ENCODE measurements around the gene ZFC3H1.
A peak's percentile ranks its signal among the peaks of the same experiment; 100 is the strongest.

Gene ZFC3H1

DNA sequence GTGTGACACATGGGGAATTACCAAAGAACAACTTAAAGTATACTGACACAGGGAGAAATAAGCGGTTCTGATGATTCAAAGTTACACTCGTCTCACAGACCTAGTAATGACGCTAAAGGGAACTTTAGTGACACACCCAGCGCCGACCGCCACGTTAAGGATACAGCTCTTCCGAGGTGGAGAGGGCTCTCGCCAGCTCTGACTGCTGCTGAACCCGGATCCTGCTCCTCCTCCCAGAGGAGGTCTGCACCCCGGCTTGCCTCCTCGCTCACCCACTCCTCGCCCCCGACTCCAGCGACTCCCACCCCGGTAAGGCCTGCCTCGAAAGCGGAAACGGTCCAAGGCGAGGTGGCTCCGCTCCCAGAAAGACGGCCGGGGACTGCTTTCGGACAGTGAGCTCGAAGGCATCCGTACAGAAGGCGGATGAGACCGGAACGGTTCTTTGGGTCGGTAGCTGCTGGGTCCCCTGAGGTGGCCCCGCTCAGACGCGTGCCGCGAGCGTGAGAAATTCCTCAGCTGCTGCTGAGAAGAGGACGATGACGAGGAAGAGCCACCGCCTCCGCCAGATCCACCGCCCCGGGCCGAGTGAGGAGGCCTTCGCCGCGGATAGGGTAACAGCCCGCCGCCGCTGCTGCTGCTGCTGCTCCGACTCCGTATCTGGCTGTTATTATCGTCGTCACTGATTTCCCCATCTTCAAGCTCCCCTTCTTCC, 643 bp downstream of the ZFC3H1 start:
- TF ChIP-seq, protein P1, sequence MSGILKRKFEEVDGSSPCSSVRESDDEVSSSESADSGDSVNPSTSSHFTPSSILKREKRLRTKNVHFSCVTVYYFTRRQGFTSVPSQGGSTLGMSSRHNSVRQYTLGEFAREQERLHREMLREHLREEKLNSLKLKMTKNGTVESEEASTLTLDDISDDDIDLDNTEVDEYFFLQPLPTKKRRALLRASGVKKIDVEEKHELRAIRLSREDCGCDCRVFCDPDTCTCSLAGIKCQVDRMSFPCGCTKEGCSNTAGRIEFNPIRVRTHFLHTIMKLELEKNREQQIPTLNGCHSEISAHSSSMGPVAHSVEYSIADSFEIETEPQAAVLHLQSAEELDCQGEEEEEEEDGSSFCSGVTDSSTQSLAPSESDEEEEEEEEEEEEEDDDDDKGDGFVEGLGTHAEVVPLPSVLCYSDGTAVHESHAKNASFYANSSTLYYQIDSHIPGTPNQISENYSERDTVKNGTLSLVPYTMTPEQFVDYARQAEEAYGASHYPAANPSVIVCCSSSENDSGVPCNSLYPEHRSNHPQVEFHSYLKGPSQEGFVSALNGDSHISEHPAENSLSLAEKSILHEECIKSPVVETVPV (CRISPR knock-in tag; IDR thresholded peaks at IDR 0.05): no peak
- TF ChIP-seq, protein P2, sequence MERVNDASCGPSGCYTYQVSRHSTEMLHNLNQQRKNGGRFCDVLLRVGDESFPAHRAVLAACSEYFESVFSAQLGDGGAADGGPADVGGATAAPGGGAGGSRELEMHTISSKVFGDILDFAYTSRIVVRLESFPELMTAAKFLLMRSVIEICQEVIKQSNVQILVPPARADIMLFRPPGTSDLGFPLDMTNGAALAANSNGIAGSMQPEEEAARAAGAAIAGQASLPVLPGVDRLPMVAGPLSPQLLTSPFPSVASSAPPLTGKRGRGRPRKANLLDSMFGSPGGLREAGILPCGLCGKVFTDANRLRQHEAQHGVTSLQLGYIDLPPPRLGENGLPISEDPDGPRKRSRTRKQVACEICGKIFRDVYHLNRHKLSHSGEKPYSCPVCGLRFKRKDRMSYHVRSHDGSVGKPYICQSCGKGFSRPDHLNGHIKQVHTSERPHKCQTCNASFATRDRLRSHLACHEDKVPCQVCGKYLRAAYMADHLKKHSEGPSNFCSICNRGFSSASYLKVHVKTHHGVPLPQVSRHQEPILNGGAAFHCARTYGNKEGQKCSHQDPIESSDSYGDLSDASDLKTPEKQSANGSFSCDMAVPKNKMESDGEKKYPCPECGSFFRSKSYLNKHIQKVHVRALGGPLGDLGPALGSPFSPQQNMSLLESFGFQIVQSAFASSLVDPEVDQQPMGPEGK (CRISPR knock-in tag; IDR thresholded peaks at IDR 0.05; ENCODE audit: borderline replicate concordance): no peak
- TF ChIP-seq SNAI2 (CRISPR knock-in tag; IDR thresholded peaks at IDR 0.05) (no peak), CSDC2 (CRISPR knock-in tag; IDR thresholded peaks at IDR 0.05) (0 out of 2 replicates have a peak, but pooled peaks have one; percentile 63)
- ATAC-seq: peak; percentile 43

DNA sequence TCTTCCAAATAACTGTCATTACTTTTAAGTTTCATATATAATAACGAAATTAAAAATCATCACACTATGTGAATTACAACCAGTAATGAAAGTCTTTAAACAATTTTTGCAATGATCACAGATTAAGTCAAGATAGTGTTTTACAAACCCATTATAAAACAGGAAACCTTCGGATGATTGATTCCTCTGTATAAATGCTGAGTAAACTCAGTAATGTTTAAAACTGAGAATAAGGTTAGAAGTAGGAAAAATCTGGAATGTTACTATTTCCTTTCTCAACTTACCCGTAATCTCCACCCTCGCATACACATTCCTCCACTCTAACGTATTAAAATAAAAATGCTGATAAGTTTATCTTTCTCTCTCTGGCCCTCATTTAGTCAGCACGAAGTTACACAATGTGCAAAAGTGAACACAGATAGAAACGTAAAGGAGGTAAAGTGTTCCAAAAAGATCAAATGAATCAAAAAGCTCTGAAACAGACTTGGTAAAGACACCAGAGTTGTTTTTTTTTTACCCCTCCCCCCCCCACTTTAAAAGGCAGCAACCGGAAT, 1.6 kb downstream of the ZFC3H1 start:
- ATAC-seq: no peak
- no peak for TF ChIP-seq ESRRG (CRISPR knock-in tag; IDR thresholded peaks at IDR 0.05)
- no peak for TF ChIP-seq ARNTL (CRISPR knock-in tag; IDR thresholded peaks at IDR 0.05; ENCODE audit: borderline replicate concordance, low read depth)
- no peak for TF ChIP-seq ZFP3 (CRISPR knock-in tag; IDR thresholded peaks at IDR 0.05)
- no peak for TF ChIP-seq TOX (CRISPR knock-in tag; IDR thresholded peaks at IDR 0.05; ENCODE audit: borderline replicate concordance)
- TF ChIP-seq GLIS3 (CRISPR knock-in tag; IDR thresholded peaks at IDR 0.05): no peak
- TF ChIP-seq, protein P3, sequence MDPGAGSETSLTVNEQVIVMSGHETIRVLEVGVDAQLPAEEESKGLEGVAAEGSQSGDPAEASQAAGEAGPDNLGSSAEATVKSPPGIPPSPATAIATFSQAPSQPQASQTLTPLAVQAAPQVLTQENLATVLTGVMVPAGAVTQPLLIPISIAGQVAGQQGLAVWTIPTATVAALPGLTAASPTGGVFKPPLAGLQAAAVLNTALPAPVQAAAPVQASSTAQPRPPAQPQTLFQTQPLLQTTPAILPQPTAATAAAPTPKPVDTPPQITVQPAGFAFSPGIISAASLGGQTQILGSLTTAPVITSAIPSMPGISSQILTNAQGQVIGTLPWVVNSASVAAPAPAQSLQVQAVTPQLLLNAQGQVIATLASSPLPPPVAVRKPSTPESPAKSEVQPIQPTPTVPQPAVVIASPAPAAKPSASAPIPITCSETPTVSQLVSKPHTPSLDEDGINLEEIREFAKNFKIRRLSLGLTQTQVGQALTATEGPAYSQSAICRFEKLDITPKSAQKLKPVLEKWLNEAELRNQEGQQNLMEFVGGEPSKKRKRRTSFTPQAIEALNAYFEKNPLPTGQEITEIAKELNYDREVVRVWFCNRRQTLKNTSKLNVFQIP (CRISPR knock-in tag; IDR thresholded peaks at IDR 0.05; ENCODE audit: borderline replicate concordance, low read depth): no peak
- no peak for TF ChIP-seq OSR1 (CRISPR knock-in tag; IDR thresholded peaks at IDR 0.05)
- no peak for TF ChIP-seq ZC3H10 (CRISPR knock-in tag; IDR thresholded peaks at IDR 0.05)
- TF ChIP-seq ISL1 (CRISPR knock-in tag; IDR thresholded peaks at IDR 0.05): no peak
- TF ChIP-seq, protein P1 (CRISPR knock-in tag; IDR thresholded peaks at IDR 0.05): no peak
- TF ChIP-seq, protein P4, sequence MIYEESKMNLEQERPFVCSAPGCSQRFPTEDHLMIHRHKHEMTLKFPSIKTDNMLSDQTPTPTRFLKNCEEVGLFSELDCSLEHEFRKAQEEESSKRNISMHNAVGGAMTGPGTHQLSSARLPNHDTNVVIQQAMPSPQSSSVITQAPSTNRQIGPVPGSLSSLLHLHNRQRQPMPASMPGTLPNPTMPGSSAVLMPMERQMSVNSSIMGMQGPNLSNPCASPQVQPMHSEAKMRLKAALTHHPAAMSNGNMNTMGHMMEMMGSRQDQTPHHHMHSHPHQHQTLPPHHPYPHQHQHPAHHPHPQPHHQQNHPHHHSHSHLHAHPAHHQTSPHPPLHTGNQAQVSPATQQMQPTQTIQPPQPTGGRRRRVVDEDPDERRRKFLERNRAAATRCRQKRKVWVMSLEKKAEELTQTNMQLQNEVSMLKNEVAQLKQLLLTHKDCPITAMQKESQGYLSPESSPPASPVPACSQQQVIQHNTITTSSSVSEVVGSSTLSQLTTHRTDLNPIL (CRISPR knock-in tag; IDR thresholded peaks at IDR 0.05; ENCODE audit: low read depth): no peak
- no peak for TF ChIP-seq ZFP30 (CRISPR knock-in tag; IDR thresholded peaks at IDR 0.05)
- TF ChIP-seq, protein P2 (CRISPR knock-in tag; IDR thresholded peaks at IDR 0.05; ENCODE audit: borderline replicate concordance): no peak
- TF ChIP-seq ZNF70 (CRISPR knock-in tag; IDR thresholded peaks at IDR 0.05): no peak
- no peak for TF ChIP-seq ZNF565 (CRISPR knock-in tag; conservative IDR thresholded peaks at IDR 0.05; ENCODE audit: low read depth)
- TF ChIP-seq TCF4 (CRISPR knock-in tag; IDR thresholded peaks at IDR 0.05; ENCODE audit: borderline replicate concordance): no peak

DNA sequence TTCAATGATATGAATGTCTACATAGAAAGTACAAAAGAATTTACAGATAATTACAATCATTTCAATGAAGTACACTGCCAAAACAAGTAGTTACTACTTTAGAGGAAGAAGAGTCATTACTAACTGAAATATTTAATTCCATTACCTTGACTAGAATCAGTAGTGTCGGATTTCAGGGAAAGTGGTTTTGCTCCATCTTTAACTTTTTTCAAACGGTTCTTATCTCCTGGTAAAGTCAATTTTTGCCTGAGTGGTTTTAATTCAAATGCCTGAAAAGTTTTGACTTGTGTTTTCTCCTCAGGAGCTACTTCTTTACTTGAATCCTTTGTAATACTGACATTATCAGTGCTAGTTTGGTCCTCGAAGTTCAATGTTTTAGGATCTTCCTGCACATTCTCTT, 6.9 kb downstream of the ZFC3H1 start:
- no peak for ATAC-seq
- TF ChIP-seq TCF4 (CRISPR knock-in tag; IDR thresholded peaks at IDR 0.05; ENCODE audit: borderline replicate concordance) (no peak), CSDC2 (CRISPR knock-in tag; IDR thresholded peaks at IDR 0.05) (no peak), RARB (CRISPR knock-in tag; IDR thresholded peaks at IDR 0.05) (no peak), OSR1 (CRISPR knock-in tag; IDR thresholded peaks at IDR 0.05) (no peak), ZNF8 (CRISPR knock-in tag; IDR thresholded peaks at IDR 0.05) (no peak), ZFP30 (CRISPR knock-in tag; IDR thresholded peaks at IDR 0.05) (no peak), ZNF565 (CRISPR knock-in tag; conservative IDR thresholded peaks at IDR 0.05; ENCODE audit: low read depth) (no peak), TOX (CRISPR knock-in tag; IDR thresholded peaks at IDR 0.05; ENCODE audit: borderline replicate concordance) (no peak), ESRRG (CRISPR knock-in tag; IDR thresholded peaks at IDR 0.05) (no peak), ISL1 (CRISPR knock-in tag; IDR thresholded peaks at IDR 0.05) (no peak), ZFP3 (CRISPR knock-in tag; IDR thresholded peaks at IDR 0.05) (no peak), ZNF70 (CRISPR knock-in tag; IDR thresholded peaks at IDR 0.05) (no peak), SNAI2 (CRISPR knock-in tag; IDR thresholded peaks at IDR 0.05) (no peak)
- TF ChIP-seq, protein P3 (CRISPR knock-in tag; IDR thresholded peaks at IDR 0.05; ENCODE audit: borderline replicate concordance, low read depth): no peak
- TF ChIP-seq, protein P1 (CRISPR knock-in tag; IDR thresholded peaks at IDR 0.05): no peak
- TF ChIP-seq, protein P4 (CRISPR knock-in tag; IDR thresholded peaks at IDR 0.05; ENCODE audit: low read depth): no peak

Measured in SK-N-SH treated with all-trans-retinoic acid at 6 μM for 48 hours (cell line).